GM23338 (cell line): ENCODE measurements around the gene RNF220. TPM values are rescaled to one million over a fixed set of nuclear protein-coding genes. Genes with fewer than 3 reads are reported as not detected.

ENCODE experiments used
- ATAC-seq: fragments of 200-7000 bp; cut with Tn5 transposase; 3 replicates; pipeline ENCODE4 v1.9.1; 2020
- DNase-seq: peaks from one replicate; pipeline ENCODE4 v3.0.0-alpha.2; 2015; ENCODE audit warnings: low spot score
- H2AFZ ChIP-seq: fragments of 200-600 bp; sonication (generic); 2 replicates; pipeline ENCODE4 v1.8.0; 2016; ENCODE audit warnings: antibody characterized with exemption, mild to moderate bottlenecking, moderate library complexity
- H3F3A ChIP-seq: fragments of 200-600 bp; sonication (generic); replicated peaks from 2 replicates; pipeline ENCODE4 v1.8.0; 2017; ENCODE audit warnings: antibody characterized with exemption, mixed run types, low read depth
- H3K27ac ChIP-seq: fragments of 200-600 bp; sonication (generic); 2 replicates; pipeline ENCODE4 v1.6.1; 2016; ENCODE audit warnings: low read depth
- H3K27me3 ChIP-seq: fragments of 200-600 bp; sonication (generic); 2 replicates; pipeline ENCODE4 v1.8.0; 2016; ENCODE audit warnings: mild to moderate bottlenecking, mixed run types, moderate library complexity; ENCODE audit not compliant: insufficient read depth
- H3K36me3 ChIP-seq: fragments of 200-600 bp; sonication (generic); 2 replicates; pipeline ENCODE4 v1.8.0; 2016; ENCODE audit warnings: mild to moderate bottlenecking; ENCODE audit not compliant: insufficient read depth
- H3K4me1 ChIP-seq: fragments of 200-600 bp; sonication (generic); 2 replicates; pipeline ENCODE4 v1.8.0; 2016; ENCODE audit warnings: mild to moderate bottlenecking, moderate library complexity; ENCODE audit not compliant: insufficient read depth
- H3K4me2 ChIP-seq: fragments of 200-600 bp; sonication (generic); 2 replicates; pipeline ENCODE4 v1.7.1; 2017; ENCODE audit warnings: mixed run types
- H3K4me3 ChIP-seq: fragments of 200-600 bp; sonication (generic); 2 replicates; pipeline ENCODE4 v1.6.1; 2016; ENCODE audit warnings: mixed run types
- H3K79me2 ChIP-seq: fragments of 200-600 bp; sonication (generic); replicated peaks from 2 replicates; pipeline ENCODE4 v1.8.0; 2017; ENCODE audit warnings: mild to moderate bottlenecking; ENCODE audit not compliant: insufficient read depth
- H3K9me2 ChIP-seq: fragments of 200-600 bp; sonication (generic); 2 replicates; pipeline ENCODE4 v1.8.0; 2017; ENCODE audit not compliant: insufficient read depth
- H4K20me1 ChIP-seq: fragments of 200-600 bp; sonication (generic); replicated peaks from 2 replicates; pipeline ENCODE4 v1.8.0; 2017; ENCODE audit warnings: mild to moderate bottlenecking; ENCODE audit not compliant: insufficient read depth
- H3K27ac Mint-ChIP-seq: 2 replicates; pipeline ENCODE4 v1.8.0; 2020; ENCODE audit warnings: inconsistent platforms, mild to moderate bottlenecking, moderate library complexity, mixed read lengths
- H3K27me3 Mint-ChIP-seq: 3 replicates; pipeline ENCODE4 v1.8.0; 2022; ENCODE audit warnings: low read depth, mild to moderate bottlenecking, moderate library complexity, mixed read lengths, inconsistent platforms; ENCODE audit not compliant: insufficient read depth, poor library complexity
- H3K36me3 Mint-ChIP-seq: 3 replicates; pipeline ENCODE4 v1.8.0; 2021; ENCODE audit warnings: low read depth, mild to moderate bottlenecking, inconsistent platforms, moderate library complexity, mixed read lengths
- H3K4me1 Mint-ChIP-seq: 3 replicates; pipeline ENCODE4 v1.8.0; 2020; ENCODE audit warnings: mild to moderate bottlenecking, inconsistent platforms, mixed read lengths
- H3K4me3 Mint-ChIP-seq: 3 replicates; pipeline ENCODE4 v1.8.0; 2021; ENCODE audit warnings: moderate library complexity, mild to moderate bottlenecking, inconsistent platforms, mixed read lengths
- H3K9me3 Mint-ChIP-seq: 3 replicates; pipeline ENCODE4 v1.8.0; 2020; ENCODE audit warnings: moderate library complexity, mild to moderate bottlenecking, inconsistent platforms, mixed read lengths
- CREB1 ChIP-seq: fragments of 250-450 bp; sonication (Bioruptor Pico); IDR thresholded peaks from 2 replicates; pipeline ENCODE4 v1.5.0; 2020; ENCODE audit warnings: low read depth, mild to moderate bottlenecking, moderate library complexity
- polyA plus RNA-seq: library from polyadenylated mRNA; unstranded; fragments of >200 nt; fragmentation: Nextera tagmentation; extraction: Ambion mirVana; gene quantifications from 2 replicates; pipeline ENCODE4 v1.2.1, GENCODE V29; 2016
- total RNA-seq: library from RNA; depleted of rRNA; stranded (reverse); fragments of >200 nt; shearing (Covaris generic); gene quantifications from 2 replicates; pipeline ENCODE4 v1.2.3, GENCODE V29; 2014
- TF ChIP-seq, protein P1 (sequence below): IDR thresholded peaks from one replicate; pipeline ENCODE4 v1.6.1; 2018; ENCODE audit warnings: antibody characterized with exemption; ENCODE audit not compliant: unreplicated experiment
- TF ChIP-seq, protein P2 (sequence below), 2 experiments: fragments of 200-600 bp in 1 of 2; sonication (generic) in 1 of 2; conservative IDR thresholded peaks; 2 replicates each; pipeline versions ENCODE4 v1.5.1 to v1.6.1; 2016 to 2017; ENCODE audit warnings: antibody characterized with exemption in 2 of 2, low read depth in 2 of 2, mild to moderate bottlenecking in 2 of 2, moderate library complexity in 1 of 2

RNF220 gene
- total and polyA plus RNA-seq, 2 experiments from 2014 or later: 72.8 to 168 TPM

DNA sequence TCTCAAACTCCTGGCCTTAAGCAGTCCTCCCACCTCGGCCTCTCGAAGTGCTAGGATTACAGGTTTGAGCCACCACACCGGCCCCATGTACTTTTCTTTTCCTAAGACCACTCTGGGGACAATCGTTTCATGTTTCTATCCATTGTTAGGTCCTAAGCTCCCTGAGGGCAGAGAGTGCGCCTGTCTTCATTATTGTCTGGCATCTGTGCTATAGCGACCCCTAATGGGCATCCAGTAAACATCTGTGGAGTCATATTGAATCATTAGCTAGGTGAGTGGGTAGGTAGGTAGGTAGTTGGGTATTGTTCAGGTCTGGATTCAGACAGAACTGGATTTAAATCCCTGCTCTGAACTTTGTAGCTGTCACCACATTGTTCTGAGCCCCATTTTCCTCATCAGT lies 203.1 kb downstream of the RNF220 start (continued):
- TF ChIP-seq, protein P1, sequence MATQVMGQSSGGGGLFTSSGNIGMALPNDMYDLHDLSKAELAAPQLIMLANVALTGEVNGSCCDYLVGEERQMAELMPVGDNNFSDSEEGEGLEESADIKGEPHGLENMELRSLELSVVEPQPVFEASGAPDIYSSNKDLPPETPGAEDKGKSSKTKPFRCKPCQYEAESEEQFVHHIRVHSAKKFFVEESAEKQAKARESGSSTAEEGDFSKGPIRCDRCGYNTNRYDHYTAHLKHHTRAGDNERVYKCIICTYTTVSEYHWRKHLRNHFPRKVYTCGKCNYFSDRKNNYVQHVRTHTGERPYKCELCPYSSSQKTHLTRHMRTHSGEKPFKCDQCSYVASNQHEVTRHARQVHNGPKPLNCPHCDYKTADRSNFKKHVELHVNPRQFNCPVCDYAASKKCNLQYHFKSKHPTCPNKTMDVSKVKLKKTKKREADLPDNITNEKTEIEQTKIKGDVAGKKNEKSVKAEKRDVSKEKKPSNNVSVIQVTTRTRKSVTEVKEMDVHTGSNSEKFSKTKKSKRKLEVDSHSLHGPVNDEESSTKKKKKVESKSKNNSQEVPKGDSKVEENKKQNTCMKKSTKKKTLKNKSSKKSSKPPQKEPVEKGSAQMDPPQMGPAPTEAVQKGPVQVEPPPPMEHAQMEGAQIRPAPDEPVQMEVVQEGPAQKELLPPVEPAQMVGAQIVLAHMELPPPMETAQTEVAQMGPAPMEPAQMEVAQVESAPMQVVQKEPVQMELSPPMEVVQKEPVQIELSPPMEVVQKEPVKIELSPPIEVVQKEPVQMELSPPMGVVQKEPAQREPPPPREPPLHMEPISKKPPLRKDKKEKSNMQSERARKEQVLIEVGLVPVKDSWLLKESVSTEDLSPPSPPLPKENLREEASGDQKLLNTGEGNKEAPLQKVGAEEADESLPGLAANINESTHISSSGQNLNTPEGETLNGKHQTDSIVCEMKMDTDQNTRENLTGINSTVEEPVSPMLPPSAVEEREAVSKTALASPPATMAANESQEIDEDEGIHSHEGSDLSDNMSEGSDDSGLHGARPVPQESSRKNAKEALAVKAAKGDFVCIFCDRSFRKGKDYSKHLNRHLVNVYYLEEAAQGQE: no peak

- peak; percentile 91 for DNase-seq
- no peak overlapping the region for H2AFZ ChIP-seq
- Mint-ChIP-seq H3K27ac (no peak overlapping the region), H3K9me3 (no peaks in the 10 kb centered on the region), H3K27me3 (peaks cover 13% of the 10 kb centered on the region), H3K36me3 (no peaks in the 10 kb centered on the region; the same call in 2 of the 3 replicates), H3K4me1 (peaks cover 23% of the 10 kb centered on the region), H3K4me3 (no peak overlapping the region)
- H3K27ac ChIP-seq: no peak overlapping the region
- H4K20me1 ChIP-seq: no peaks in the 10 kb centered on the region; the same call in none of the 2 replicates
- no peaks in the 10 kb centered on the region for H3K79me2 ChIP-seq
- no peaks in the 10 kb centered on the region for H3F3A ChIP-seq
- peak overlapping the region; percentile 41; the same call in 1 of the 2 replicates for H3K4me2 ChIP-seq
- no peaks in the 10 kb centered on the region for H3K27me3 ChIP-seq
- H3K9me2 ChIP-seq: peaks cover 2% of the 10 kb centered on the region; the same call in 1 of the 2 replicates
- ATAC-seq: peak; percentile 92
- no peak for TF ChIP-seq CREB1 (CRISPR knock-in tag)
- TF ChIP-seq, protein P2, sequence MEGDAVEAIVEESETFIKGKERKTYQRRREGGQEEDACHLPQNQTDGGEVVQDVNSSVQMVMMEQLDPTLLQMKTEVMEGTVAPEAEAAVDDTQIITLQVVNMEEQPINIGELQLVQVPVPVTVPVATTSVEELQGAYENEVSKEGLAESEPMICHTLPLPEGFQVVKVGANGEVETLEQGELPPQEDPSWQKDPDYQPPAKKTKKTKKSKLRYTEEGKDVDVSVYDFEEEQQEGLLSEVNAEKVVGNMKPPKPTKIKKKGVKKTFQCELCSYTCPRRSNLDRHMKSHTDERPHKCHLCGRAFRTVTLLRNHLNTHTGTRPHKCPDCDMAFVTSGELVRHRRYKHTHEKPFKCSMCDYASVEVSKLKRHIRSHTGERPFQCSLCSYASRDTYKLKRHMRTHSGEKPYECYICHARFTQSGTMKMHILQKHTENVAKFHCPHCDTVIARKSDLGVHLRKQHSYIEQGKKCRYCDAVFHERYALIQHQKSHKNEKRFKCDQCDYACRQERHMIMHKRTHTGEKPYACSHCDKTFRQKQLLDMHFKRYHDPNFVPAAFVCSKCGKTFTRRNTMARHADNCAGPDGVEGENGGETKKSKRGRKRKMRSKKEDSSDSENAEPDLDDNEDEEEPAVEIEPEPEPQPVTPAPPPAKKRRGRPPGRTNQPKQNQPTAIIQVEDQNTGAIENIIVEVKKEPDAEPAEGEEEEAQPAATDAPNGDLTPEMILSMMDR (conservative IDR thresholded peaks at IDR 0.05; ENCODE audit: low read depth in 2 of 2): peak; percentile 65 to 89
- no peaks in the 10 kb centered on the region for H3K36me3 ChIP-seq
- peaks cover 16% of the 10 kb centered on the region for H3K4me1 ChIP-seq
- no peak overlapping the region for H3K4me3 ChIP-seq
Measured at GRCh38 chr1:44609412-44609767, 204.3 kb downstream of the RNF220 start.

DNA sequence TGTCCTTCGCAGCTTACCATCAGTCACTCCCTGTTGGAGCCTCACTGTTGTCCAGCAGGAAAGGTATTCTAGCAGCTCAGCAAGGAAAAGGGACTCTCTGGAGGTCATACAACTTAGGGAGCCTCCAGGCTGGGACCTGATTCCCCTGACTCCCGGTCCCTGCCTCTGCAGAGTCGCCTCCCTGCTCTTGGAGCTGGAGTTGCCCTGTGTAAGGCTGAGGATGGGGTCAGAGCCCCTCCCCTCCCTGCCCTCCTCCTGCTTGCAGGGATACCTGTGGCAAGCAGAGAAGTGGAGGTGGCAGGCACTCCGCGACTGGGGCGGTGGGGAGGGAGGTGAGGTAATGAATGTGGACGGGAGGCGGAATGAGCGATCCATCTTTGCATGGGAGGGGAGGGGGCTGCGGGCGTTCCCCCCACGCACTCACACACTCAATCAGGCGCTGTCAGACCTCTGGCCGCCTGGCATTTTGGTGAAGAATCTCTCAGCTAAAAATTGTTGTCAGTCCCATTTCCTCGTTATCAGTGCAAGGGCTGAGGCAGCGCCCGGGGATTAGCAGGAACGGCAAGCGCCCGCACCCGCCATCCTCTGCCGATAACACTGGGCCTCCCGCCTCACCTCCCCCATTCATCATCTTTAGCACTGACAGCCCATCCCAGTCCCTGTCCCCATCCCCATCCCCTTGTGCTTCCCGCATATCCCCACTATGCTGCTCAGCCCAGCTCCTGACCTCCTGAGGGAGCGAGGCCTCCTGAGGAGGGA lies 204.9 kb downstream of the RNF220 start:
- DNase-seq (peak; percentile 27), ATAC-seq (peak; percentile 61)
- Histone ChIP-seq H2AFZ (no peak overlapping the region), H3K4me1 (peaks cover 16% of the 10 kb centered on the region), H3K36me3 (no peaks in the 10 kb centered on the region), H3K27ac (no peak overlapping the region), H3K4me3 (no peak overlapping the region), H3F3A (no peaks in the 10 kb centered on the region), H3K9me2 (peaks cover 2% of the 10 kb centered on the region; the same call in 1 of the 2 replicates), H3K27me3 (no peaks in the 10 kb centered on the region), H3K4me2 (peak overlapping the region; percentile 64), H4K20me1 (no peaks in the 10 kb centered on the region; the same call in none of the 2 replicates), H3K79me2 (no peaks in the 10 kb centered on the region)
- Mint-ChIP-seq H3K4me3 (no peak overlapping the region), H3K9me3 (no peaks in the 10 kb centered on the region), H3K27me3 (peaks cover 11% of the 10 kb centered on the region), H3K4me1 (peaks cover 23% of the 10 kb centered on the region), H3K27ac (no peak overlapping the region; the same call in 1 of the 2 replicates), H3K36me3 (no peaks in the 10 kb centered on the region; the same call in 2 of the 3 replicates)
- TF ChIP-seq, protein P1: no peak
